Activated T-helper 2 cell treated with anti-CD3 and anti-CD28 coated beads, Interferon-gamma antibody, Interleukin-2, Interleukin-4, amounts not matched to agents 10 μg/mL and 5 μg/mL and 100 μg/mL, durations not matched to agents 14 hours and 24 hours and 36 hours (primary cell): ENCODE data around the gene RASGEF1C. TPM values are rescaled to one million over a fixed set of nuclear protein-coding genes. Genes with fewer than 3 reads are reported as not detected.

Source experiments
- DNase-seq: peaks from one replicate; pipeline ENCODE4 v3.0.0; 2021; ENCODE audit warnings: low spot score
- H3K27ac Mint-ChIP-seq: one replicate; pipeline ENCODE4 v1.8.0; 2021; ENCODE audit warnings: mixed read lengths
- H3K27me3 Mint-ChIP-seq: one replicate; pipeline ENCODE4 v1.8.0; 2021; ENCODE audit warnings: low read depth, mixed read lengths
- H3K36me3 Mint-ChIP-seq: one replicate; pipeline ENCODE4 v1.8.0; 2021; ENCODE audit warnings: low read depth, mixed read lengths
- H3K4me1 Mint-ChIP-seq: one replicate; pipeline ENCODE4 v1.8.0; 2021; ENCODE audit warnings: low read depth, mixed read lengths
- H3K4me3 Mint-ChIP-seq: one replicate; pipeline ENCODE4 v1.8.0; 2021; ENCODE audit warnings: low read depth, mild to moderate bottlenecking, moderate library complexity, mixed read lengths
- H3K9me3 Mint-ChIP-seq: one replicate; pipeline ENCODE4 v1.8.0; 2021; ENCODE audit warnings: mixed read lengths
- intact Hi-C: fragments of 100-400 bp; cut with micrococcal nuclease; formaldehyde crosslinking; loops from one replicate; pipeline ENCODE4 v1.15.1; 2023
- total RNA-seq: library from RNA; stranded (reverse); gene quantifications from 2 replicates; pipeline ENCODE4 v1.2.3, GENCODE V29; 2022

The RASGEF1C gene
- total RNA-seq, 1 donor from 2014 or later, result not detected

- H3K36me3 Mint-ChIP-seq, result no peaks in the 10 kb centered on the region
- no peak for DNase-seq
- H3K27me3 Mint-ChIP-seq, result no peaks in the 10 kb centered on the region
- H3K27ac Mint-ChIP-seq, result no peak overlapping the region
- no peaks in the 10 kb centered on the region for H3K4me1 Mint-ChIP-seq
- H3K9me3 Mint-ChIP-seq, result peaks cover 6% of the 10 kb centered on the region
- H3K4me3 Mint-ChIP-seq, result no peak overlapping the region
- intact Hi-C loops, result no loop called here
Observed at GRCh38 chr5:180112181-180112861, 96.7 kb downstream of the RASGEF1C start.

DNA sequence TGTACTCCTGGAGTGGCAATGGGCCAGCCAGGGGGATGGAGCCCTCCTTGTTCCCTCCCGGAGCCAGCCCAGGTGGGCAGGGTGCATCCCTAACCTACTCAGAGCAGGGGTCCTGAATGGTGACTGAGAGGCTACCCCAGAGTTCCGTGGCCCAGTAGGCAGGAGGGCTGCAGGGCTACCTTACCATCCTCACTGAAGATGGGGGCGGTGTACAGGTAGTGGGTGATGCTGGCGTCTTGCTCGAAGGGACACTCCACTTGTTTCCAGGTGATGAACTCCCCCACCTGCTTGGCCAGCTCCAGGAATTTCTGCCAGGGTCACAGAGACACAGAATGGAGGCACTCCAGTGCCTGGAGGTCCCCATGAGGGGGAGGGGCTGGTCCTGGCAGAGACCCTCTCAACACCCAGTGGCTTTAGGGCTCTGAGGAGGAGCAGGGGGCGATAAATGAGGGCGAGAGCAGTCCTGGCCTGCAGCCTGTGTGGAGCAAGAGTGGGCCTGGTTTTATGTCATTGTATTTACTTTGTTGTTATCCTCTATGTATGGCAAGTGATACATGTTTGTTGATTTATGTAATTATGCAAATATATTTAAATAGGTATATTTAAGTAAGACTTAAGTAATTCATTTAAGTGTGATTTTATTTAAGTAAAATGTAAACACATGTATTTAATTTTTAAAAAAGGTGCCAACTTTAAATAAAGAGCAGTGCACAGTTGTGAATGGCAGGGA lies 97.6 kb downstream of the RASGEF1C start:
- Mint-ChIP-seq H3K36me3 (peaks cover 2% of the 10 kb centered on the region), H3K4me1 (no peaks in the 10 kb centered on the region), H3K4me3 (no peak overlapping the region), H3K27me3 (no peaks in the 10 kb centered on the region), H3K9me3 (peaks cover 15% of the 10 kb centered on the region), H3K27ac (no peak overlapping the region)
- intact Hi-C loops, result no loop called here
- no peak for DNase-seq

DNA sequence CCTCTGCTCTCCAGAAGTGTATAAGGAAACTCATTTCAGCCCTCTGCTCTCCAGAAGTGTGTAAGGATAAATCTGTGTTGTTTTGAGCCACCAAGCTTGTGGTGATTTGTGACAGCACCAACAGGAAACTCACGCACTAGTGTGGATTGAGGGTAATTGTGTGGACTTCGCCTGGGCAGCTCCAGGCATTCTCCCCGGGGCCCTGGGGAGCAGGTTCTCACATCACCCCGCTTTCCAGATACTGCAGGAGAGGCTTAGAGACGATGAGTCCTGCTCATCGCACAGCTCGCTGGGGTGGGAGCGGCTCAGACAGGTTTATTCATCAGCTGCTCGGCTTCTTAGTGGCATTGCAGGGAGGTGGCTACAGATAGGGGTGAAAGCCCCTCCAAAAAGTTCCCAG lies 99.1 kb downstream of the RASGEF1C start:
- Mint-ChIP-seq H3K36me3 (peaks cover 2% of the 10 kb centered on the region), H3K4me3 (no peak overlapping the region), H3K9me3 (peaks cover 19% of the 10 kb centered on the region), H3K27ac (no peak overlapping the region), H3K4me1 (no peaks in the 10 kb centered on the region), H3K27me3 (no peaks in the 10 kb centered on the region)
- intact Hi-C loops, result no loop called here
- DNase-seq, result no peak

GRCh38 chr5:180107005-180107404 lies 102.0 kb downstream of the RASGEF1C start:
- H3K4me3 Mint-ChIP-seq, result no peak overlapping the region
- no peak for DNase-seq
- no peaks in the 10 kb centered on the region for H3K4me1 Mint-ChIP-seq
- intact Hi-C loops, result no loop called here
- peaks cover 2% of the 10 kb centered on the region for H3K36me3 Mint-ChIP-seq
- H3K27ac Mint-ChIP-seq, result no peak overlapping the region
- no peaks in the 10 kb centered on the region for H3K27me3 Mint-ChIP-seq
- H3K9me3 Mint-ChIP-seq, result peaks cover 19% of the 10 kb centered on the region

DNA sequence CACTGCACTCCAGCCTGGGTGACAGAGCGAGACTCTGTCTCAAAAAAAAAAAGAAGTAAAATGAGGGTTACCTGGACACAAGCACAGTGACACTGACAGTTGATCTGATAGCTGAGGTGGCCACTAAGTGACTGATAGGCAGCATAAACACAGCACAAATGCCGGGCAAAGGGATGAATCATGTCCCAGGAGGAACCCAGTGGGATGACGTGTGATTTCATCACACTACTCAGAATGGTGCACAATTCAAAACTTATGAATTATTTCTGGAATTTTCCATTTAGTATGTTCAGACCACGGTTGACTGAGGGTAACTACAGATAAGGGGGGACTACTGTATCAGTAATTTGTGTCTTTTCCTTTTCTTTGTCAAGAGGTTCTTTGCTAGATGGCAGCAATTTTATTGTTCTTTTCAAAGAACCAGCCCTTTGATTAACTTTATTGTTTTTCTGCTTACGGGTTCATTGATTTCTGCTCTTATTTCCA lies 103.1 kb downstream of the RASGEF1C start:
- Mint-ChIP-seq H3K27ac (no peak overlapping the region), H3K36me3 (peaks cover 2% of the 10 kb centered on the region), H3K9me3 (peaks cover 19% of the 10 kb centered on the region), H3K4me3 (no peak overlapping the region), H3K4me1 (no peaks in the 10 kb centered on the region), H3K27me3 (no peaks in the 10 kb centered on the region)
- intact Hi-C loops, result no loop called here
- no peak for DNase-seq

DNA sequence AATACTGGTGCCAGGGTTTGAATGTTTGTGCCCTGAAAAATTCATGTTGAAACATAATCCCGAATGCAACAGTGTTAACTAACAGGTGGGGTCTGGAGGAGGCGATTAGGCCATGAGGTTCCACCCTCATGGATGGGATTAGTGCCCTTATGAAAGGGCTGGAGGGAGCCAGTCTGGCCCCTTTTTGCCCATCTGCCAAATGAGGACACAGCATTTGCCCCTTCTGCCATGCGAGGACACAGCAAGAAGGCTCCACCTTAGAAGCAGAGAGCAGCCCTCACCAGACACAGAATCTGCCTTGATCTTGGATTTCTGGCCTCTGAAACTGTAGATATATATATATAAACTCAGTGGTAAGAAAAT lies 104.9 kb downstream of the RASGEF1C start:
- intact Hi-C loops, result no loop called here
- Mint-ChIP-seq H3K4me1 (no peaks in the 10 kb centered on the region), H3K27me3 (no peaks in the 10 kb centered on the region)

DNA sequence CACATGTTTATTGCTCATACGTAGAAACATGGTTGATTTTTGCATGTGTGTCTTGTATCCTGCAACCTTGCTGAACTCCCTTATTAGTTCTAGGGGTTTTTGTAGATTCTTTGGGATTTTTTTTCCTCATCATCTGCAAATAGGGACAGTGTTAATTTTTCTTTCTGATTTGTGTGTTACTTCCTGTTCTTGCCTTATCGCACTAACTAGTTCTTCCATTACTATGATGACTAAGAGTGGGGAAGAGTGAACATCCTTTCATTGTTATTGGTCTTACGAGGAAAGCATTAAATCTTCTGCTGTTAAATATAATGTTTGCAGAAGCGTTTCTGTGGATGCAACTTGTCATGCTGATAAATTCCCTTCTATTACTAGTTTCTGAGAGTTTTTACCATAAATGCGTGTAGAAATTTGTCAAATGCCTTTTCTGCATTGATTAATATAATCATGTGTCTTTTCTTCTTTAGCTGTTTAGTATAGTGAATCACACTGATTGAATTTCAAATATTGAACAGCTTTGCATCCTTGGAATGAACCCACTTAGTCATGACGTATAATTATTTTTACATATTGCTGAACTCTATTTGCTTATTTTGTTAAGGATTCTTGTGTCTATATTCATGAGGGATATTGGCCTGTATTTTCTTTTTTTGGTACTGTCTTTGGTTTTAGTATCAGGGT lies 105.4 kb downstream of the RASGEF1C start:
- Mint-ChIP-seq H3K9me3 (peaks cover 17% of the 10 kb centered on the region), H3K4me1 (no peaks in the 10 kb centered on the region)

More for the DNA sequence above, 104.9 kb downstream of the RASGEF1C start:
- Mint-ChIP-seq H3K27ac (no peak overlapping the region), H3K9me3 (peaks cover 19% of the 10 kb centered on the region), H3K4me3 (no peak overlapping the region), H3K36me3 (peaks cover 2% of the 10 kb centered on the region)
- DNase-seq, result no peak

GRCh38 chr5:180102636-180103035 lies 106.4 kb downstream of the RASGEF1C start:
- peaks cover 13% of the 10 kb centered on the region for H3K9me3 Mint-ChIP-seq
- H3K4me1 Mint-ChIP-seq, result no peaks in the 10 kb centered on the region
- H3K27ac Mint-ChIP-seq, result no peak overlapping the region
- H3K4me3 Mint-ChIP-seq, result no peak overlapping the region
- intact Hi-C loops, result no loop called here
- DNase-seq, result no peak
- H3K36me3 Mint-ChIP-seq, result peaks cover 2% of the 10 kb centered on the region
- H3K27me3 Mint-ChIP-seq, result no peaks in the 10 kb centered on the region

More for the DNA sequence above, 105.4 kb downstream of the RASGEF1C start:
- Mint-ChIP-seq H3K36me3 (peaks cover 2% of the 10 kb centered on the region), H3K27me3 (no peaks in the 10 kb centered on the region), H3K27ac (no peak overlapping the region), H3K4me3 (no peak overlapping the region)
- intact Hi-C loops, result no loop called here
- DNase-seq, result no peak

DNA sequence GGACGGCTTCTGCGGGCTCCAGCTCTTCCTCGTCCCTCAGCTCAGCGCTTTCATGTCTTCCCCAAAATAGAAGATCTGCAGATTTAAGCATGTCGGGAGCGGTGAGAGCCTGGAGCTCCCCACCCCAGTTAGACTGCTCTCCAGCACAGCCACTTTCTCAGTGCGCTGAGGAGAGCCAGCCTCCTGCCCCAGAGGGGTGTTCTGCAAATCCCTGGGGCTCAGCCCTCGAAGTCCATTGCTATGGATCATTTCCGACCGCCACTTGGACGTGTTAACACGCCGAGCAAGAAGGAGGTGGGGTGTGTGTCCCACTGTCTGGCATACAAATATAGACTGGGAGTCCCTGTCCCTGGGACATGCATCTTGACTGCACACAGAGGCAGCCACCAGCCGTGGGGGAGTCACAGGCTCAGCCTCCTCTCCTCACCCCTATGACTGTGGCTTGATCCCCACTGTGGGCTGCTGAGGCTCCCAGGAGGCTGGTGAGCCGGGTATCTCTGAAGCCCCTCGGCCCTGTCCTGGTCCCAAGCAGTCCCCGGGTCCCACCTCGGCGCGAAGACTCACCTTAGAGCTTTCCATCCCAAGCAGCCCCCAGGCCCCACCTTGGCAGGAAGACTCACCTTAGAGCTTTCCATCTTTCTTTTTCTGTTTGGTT lies 107.4 kb downstream of the RASGEF1C start:
- no peak for DNase-seq

DNA sequence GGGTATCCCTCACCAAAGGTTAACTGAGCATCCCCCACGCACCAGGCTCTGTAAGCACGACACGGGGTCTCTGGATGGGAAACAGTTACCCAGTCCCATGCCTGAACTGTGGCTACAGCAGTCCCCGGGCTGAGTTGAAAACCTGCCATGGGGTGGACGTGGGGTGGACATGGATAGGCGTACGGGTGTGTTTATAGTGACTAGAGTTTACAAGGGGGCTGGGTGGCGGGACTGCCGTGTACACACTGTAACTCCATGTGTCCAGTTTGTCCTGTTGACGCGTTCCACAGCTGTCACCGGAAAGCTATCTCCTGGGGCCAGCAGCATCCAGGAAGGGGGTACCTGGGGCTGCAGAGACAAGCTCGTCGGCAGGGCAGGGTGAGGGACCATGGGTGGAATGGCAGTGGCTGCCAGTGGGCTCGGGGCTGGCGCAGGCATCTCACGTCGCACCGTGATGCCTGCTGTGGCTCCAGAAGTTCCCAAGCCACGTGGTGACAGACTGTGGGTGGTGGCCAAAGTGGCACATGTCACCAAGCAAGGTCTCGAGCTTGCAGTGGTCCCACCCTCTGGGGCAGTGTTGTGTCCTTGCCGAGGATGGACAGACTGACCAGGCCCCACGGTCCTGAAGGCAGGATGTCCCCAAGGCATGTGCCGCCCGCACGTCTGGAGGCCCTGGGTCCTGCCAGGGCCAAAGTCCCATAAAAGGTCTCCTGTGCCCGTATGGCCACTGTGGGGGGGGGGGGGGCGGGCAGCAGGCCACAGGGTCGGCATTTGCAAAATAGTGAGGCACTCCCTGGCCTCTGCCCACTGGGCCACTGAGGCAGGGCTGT lies 108.2 kb downstream of the RASGEF1C start:
- Mint-ChIP-seq H3K27me3 (no peaks in the 10 kb centered on the region), H3K4me3 (no peak overlapping the region), H3K4me1 (no peaks in the 10 kb centered on the region), H3K36me3 (no peaks in the 10 kb centered on the region), H3K27ac (no peak overlapping the region), H3K9me3 (no peaks in the 10 kb centered on the region)
- no peak for DNase-seq
- intact Hi-C loops, result no loop called here

More for the DNA sequence above, 107.4 kb downstream of the RASGEF1C start:
- Mint-ChIP-seq H3K9me3 (peaks cover 5% of the 10 kb centered on the region), H3K36me3 (no peaks in the 10 kb centered on the region), H3K27ac (no peak overlapping the region), H3K4me3 (no peak overlapping the region), H3K4me1 (no peaks in the 10 kb centered on the region), H3K27me3 (no peaks in the 10 kb centered on the region)
- intact Hi-C loops, result no loop called here

- no peak overlapping the region for H3K4me3 Mint-ChIP-seq
- peaks cover 3% of the 10 kb centered on the region for H3K27me3 Mint-ChIP-seq
- no peaks in the 10 kb centered on the region for H3K9me3 Mint-ChIP-seq
- no peak overlapping the region for H3K27ac Mint-ChIP-seq
- intact Hi-C loops, result no loop called here
- no peaks in the 10 kb centered on the region for H3K36me3 Mint-ChIP-seq
- H3K4me1 Mint-ChIP-seq, result no peaks in the 10 kb centered on the region
- no peak for DNase-seq
Observed at GRCh38 chr5:180099733-180100611, 109.0 kb downstream of the RASGEF1C start.
